WTC11 (cell line): ENCODE measurements around the gene MTTP. TPM values are rescaled to one million over a fixed set of nuclear protein-coding genes. Genes with fewer than 3 reads are reported as not detected.

Experiments
- ATAC-seq: fragments of 200-7000 bp; cut with Tn5 transposase; 2 replicates; pipeline ENCODE4 v1.10.0; 2021; ENCODE audit warnings: mild to moderate bottlenecking, moderate library complexity
- CTCF ChIA-PET: fragments of 300-600 bp; sonication (Branson Sonifier 250); formaldehyde crosslinking; loops from one replicate; lab custom pipeline; 2021; ENCODE audit warnings: antibody characterized with exemption; lab: Charles Lee
- POLR2A ChIA-PET: fragments of 350-600 bp; sonication (Branson Sonifier 250); formaldehyde crosslinking; loops from one replicate; lab custom pipeline; 2021; ENCODE audit warnings: antibody characterized with exemption; lab: Charles Lee
- DNase-seq: peaks from one replicate; pipeline ENCODE4 v3.0.0; 2021; ENCODE audit warnings: low spot score
- H3K27ac Mint-ChIP-seq: 2 replicates; pipeline ENCODE4 v1.8.0; 2021; ENCODE audit warnings: mixed read lengths
- H3K27me3 Mint-ChIP-seq: 2 replicates; pipeline ENCODE4 v1.8.0; 2021; ENCODE audit warnings: low read depth, mild to moderate bottlenecking, moderate library complexity, mixed read lengths
- H3K36me3 Mint-ChIP-seq: 2 replicates; pipeline ENCODE4 v1.8.0; 2021; ENCODE audit warnings: mixed read lengths
- H3K4me1 Mint-ChIP-seq: 2 replicates; pipeline ENCODE4 v1.8.0; 2022; ENCODE audit warnings: mixed read lengths
- H3K4me3 Mint-ChIP-seq: 2 replicates; pipeline ENCODE4 v1.8.0; 2021; ENCODE audit warnings: mild to moderate bottlenecking, moderate library complexity, mixed read lengths
- H3K9me3 Mint-ChIP-seq: 2 replicates; pipeline ENCODE4 v1.8.0; 2021; ENCODE audit warnings: mixed read lengths
- ATF2 ChIP-seq: sonication (generic); formaldehyde crosslinking; IDR thresholded peaks from 2 replicates; pipeline ENCODE4 v1.8.1; 2022; ENCODE audit warnings: low read depth, missing genetic modification reagents, borderline replicate concordance
- ATF3 ChIP-seq: sonication (generic); formaldehyde crosslinking; conservative IDR thresholded peaks from 2 replicates; pipeline ENCODE4 v1.8.1; 2022; ENCODE audit warnings: mild to moderate bottlenecking, missing genetic modification reagents
- FOXK1 ChIP-seq: sonication (generic); formaldehyde crosslinking; IDR thresholded peaks from 2 replicates; pipeline ENCODE4 v1.8.0; 2022; ENCODE audit warnings: mild to moderate bottlenecking, moderate library complexity, missing genetic modification reagents
- GTF2I ChIP-seq: fragments of 250-450 bp; sonication (Bioruptor Pico); conservative IDR thresholded peaks from 2 replicates; pipeline ENCODE4 v1.4.0; 2021; ENCODE audit warnings: mild to moderate bottlenecking
- MAX ChIP-seq: sonication (generic); formaldehyde crosslinking; IDR thresholded peaks from 2 replicates; pipeline ENCODE4 v1.8.0; 2022; ENCODE audit warnings: mild to moderate bottlenecking, missing genetic modification reagents
- NFATC4 ChIP-seq: fragments of 250-450 bp; sonication (Bioruptor Pico); IDR thresholded peaks from 2 replicates; pipeline ENCODE4 v1.9.0; 2021; ENCODE audit warnings: mild to moderate bottlenecking
- OVOL2 ChIP-seq: fragments of 250-450 bp; sonication (Bioruptor Pico); IDR thresholded peaks from 2 replicates; pipeline ENCODE4 v1.9.0; 2021; ENCODE audit warnings: mild to moderate bottlenecking, borderline replicate concordance
- TEAD4 ChIP-seq: sonication (generic); formaldehyde crosslinking; IDR thresholded peaks from 2 replicates; pipeline ENCODE4 v1.8.0; 2022; ENCODE audit warnings: mild to moderate bottlenecking, missing genetic modification reagents
- USF2 ChIP-seq: sonication (generic); formaldehyde crosslinking; IDR thresholded peaks from 2 replicates; pipeline ENCODE4 v1.8.1; 2023; ENCODE audit warnings: mild to moderate bottlenecking, missing genetic modification reagents, moderate library complexity
- ZNF317 ChIP-seq: sonication (generic); formaldehyde crosslinking; IDR thresholded peaks from 2 replicates; pipeline ENCODE4 v1.8.1; 2023; ENCODE audit warnings: low read depth, mild to moderate bottlenecking, moderate library complexity, missing genetic modification reagents, borderline replicate concordance
- ZNF416 ChIP-seq: fragments of 250-450 bp; sonication (Bioruptor Pico); IDR thresholded peaks from 2 replicates; pipeline ENCODE4 v1.9.0; 2021; ENCODE audit warnings: mild to moderate bottlenecking, inconsistent platforms
- ZNF425 ChIP-seq: fragments of 250-450 bp; sonication (Bioruptor Pico); conservative IDR thresholded peaks from 2 replicates; pipeline ENCODE4 v1.9.0; 2021; ENCODE audit warnings: mild to moderate bottlenecking
- ZNF671 ChIP-seq: fragments of 250-450 bp; sonication (Bioruptor Pico); IDR thresholded peaks from 2 replicates; pipeline ENCODE4 v1.8.0; 2021; ENCODE audit warnings: mild to moderate bottlenecking
- total RNA-seq: library from RNA; stranded (reverse); gene quantifications from 3 replicates; pipeline ENCODE4 v1.2.3, GENCODE V29; 2021

Gene MTTP
- total RNA-seq, 1 experiment from 2014 or later: 0.26 TPM

- POLR2A ChIA-PET: no interaction called here
- TF ChIP-seq ZNF425 (CRISPR knock-in tag) (no peak), ATF2 (CRISPR knock-in tag) (no peak), USF2 (CRISPR knock-in tag) (no peak)
- Mint-ChIP-seq H3K27me3 (no peaks in the 10 kb centered on the region; the same call in 1 of the 2 replicates), H3K9me3 (no peaks in the 10 kb centered on the region), H3K4me3 (no peak overlapping the region), H3K4me1 (no peaks in the 10 kb centered on the region), H3K27ac (no peak overlapping the region), H3K36me3 (no peaks in the 10 kb centered on the region)
- ATAC-seq (no peak), DNase-seq (no peak)
- CTCF ChIA-PET: no interaction called here
Observed at GRCh38 chr4:99661907-99662306, 87.3 kb downstream of the MTTP start.

GRCh38 chr4:99664716-99665115 is 90.1 kb downstream of the MTTP start:
- no peaks in the 10 kb centered on the region for H3K4me1 Mint-ChIP-seq
- CTCF ChIA-PET: no interaction called here
- no peak overlapping the region for H3K4me3 Mint-ChIP-seq
- DNase-seq: no peak
- TF ChIP-seq ZNF416 (CRISPR knock-in tag) (no peak), TEAD4 (no peak), ATF3 (no peak), ZNF671 (no peak), NFATC4 (CRISPR knock-in tag) (no peak), FOXK1 (no peak), GTF2I (CRISPR knock-in tag) (no peak), OVOL2 (CRISPR knock-in tag) (no peak), MAX (CRISPR knock-in tag) (no peak), ZNF317 (no peak)
- POLR2A ChIA-PET: no interaction called here
- ATAC-seq: no peak
- no peak overlapping the region for H3K27ac Mint-ChIP-seq
- H3K27me3 Mint-ChIP-seq: no peaks in the 10 kb centered on the region; the same call in 1 of the 2 replicates
- no peaks in the 10 kb centered on the region for H3K36me3 Mint-ChIP-seq
- peaks cover 4% of the 10 kb centered on the region for H3K9me3 Mint-ChIP-seq

GRCh38 chr4:99665983-99666382 is 91.4 kb downstream of the MTTP start:
- Mint-ChIP-seq H3K4me1 (no peaks in the 10 kb centered on the region), H3K36me3 (no peaks in the 10 kb centered on the region), H3K27ac (no peak overlapping the region), H3K9me3 (peaks cover 4% of the 10 kb centered on the region), H3K4me3 (no peak overlapping the region), H3K27me3 (no peaks in the 10 kb centered on the region; the same call in 1 of the 2 replicates)
- no peak for ATAC-seq
- ChIA-PET CTCF (no interaction called here), POLR2A (no interaction called here)
- no peak for DNase-seq
- TF ChIP-seq ZNF425 (CRISPR knock-in tag): no peak
